Measurements from ENCODE around the gene GCC1.

The GCC1 gene

DNA sequence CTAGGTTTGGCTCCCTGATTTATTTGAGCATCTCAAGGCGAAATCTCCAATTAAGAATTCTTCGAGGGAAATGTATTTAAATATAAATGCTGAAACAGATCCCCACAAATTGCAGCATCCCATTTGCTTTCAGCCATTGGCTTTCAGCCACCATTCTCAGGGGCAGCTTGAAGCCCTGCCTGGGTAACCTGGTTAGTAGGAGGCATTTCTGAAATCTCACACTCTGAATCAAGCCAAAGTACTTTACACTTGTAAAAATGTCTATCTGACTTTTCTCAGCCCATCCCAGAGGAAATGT is 49.1 kb downstream of the GCC1 start:
- no peak for DNase-seq

DNA sequence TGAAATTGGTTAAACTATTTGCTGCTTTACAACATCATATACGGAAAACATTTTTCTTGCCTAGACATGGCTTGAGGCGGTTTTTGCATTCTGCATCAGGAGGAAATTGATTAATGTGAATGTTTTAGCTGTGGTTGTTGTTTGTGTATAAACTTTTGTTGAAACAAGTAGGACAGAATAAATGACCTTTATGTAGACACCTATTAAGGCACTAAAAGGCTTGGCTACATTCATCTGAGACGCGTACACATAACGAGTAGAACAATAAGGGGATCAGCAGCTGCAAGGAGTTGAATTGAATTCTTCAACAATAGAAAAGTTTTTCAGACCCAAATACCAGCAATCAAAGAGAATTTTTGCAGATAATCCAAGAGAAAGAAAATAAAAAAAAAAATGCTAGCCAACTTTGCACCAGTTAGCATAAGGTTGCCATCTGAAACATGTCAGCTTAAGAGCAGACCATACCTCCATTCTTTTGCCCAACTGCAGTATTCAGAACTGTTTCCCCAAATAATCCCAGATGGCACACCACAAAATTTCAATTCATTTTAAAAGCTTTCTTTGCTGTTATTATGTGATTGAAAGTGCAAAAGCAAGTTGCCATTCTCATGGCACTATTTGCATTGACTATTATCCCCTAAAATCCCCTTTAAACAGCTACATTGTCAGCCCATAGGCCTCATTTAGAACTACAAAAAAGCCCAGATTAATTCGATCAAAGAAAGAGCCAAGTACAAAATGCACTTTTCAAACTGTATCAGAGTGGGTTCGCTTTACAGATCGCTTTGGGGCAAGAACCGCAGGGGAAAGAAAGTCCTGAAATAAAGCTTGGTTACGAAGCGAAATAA is 49.6 kb downstream of the GCC1 start:
- no peak for DNase-seq

DNA sequence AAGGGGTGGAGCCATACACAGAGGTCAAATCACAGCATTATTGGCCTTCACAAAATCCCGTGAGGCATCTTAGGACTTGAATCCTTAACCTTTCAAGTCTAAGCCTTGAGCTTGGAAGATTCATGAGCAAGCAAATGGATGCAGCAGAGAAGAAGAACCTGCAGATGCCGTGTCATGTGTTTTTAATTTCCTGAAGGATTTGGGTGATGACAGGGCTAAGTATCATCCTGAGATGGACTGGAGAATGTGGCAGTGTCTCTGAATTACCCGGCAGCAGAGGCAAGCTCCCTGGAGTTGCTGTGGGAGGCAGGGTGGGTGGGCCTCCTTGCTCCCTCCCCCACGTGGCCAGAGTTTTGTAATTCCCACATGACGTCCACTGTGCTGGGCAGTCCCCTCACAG is 50.8 kb downstream of the GCC1 start:
- DNase-seq, result no peak

DNA sequence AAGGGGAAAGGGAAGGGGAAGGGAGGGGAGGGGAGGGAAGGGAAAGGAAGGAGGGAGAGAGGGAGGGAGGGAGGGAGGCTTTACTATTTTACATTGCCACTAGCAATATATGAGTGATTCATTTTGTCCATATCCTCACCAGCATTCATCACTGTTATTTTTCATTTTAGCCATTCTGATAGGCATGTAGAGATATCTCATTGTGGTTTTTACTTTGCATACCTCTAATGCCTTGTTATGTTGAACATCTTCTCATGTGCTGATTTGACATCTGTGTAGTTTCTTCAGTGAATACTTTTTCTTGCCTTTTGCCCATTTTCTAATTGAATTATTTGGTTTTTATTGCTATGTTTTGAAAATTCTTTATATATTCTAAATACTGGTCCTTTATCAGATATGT is 52.7 kb downstream of the GCC1 start:
- DNase-seq, result no peak

DNA sequence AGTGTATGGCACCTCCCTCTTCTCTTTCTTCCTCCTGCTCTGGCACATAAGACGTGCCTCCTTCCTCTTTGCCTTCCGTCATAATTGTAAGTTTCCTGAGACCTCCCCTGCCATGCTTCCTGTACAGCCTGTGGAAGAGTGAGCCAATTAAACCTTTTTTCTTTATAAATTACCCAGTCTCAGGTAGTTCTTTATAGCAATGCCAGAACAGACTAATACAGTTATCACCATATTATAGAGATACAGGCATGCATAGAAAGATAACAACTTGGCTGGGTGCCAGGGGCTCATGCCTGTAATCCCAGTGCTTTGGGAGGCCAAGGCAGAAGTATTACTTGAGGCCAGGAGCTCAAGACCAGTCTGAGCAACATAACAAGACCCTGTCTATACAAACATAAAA is 53.2 kb downstream of the GCC1 start:
- DNase-seq, result no peak
